ENCODE results near the gene CDIP1.

DNA sequence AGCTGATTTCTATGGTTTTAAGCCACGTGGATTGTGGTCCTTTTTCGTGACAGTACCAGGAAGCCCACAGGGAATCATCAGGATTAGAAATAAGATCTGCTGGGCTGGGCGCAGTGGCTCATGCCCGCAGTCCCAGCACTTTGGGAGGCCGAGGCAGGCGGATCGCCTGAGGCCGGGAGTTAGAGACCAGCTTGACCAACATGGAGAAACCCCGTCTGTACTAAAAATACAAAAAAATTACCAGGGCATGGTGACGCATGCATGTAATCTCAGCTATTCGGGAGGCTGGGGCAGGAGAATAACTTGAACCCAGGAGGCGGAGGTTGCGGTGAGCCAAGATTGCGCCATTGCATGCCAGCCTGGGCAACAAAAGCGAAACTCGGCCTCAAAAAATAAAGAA is 70.7 kb downstream of the CDIP1 start:
- TF ChIP-seq, protein P1, sequence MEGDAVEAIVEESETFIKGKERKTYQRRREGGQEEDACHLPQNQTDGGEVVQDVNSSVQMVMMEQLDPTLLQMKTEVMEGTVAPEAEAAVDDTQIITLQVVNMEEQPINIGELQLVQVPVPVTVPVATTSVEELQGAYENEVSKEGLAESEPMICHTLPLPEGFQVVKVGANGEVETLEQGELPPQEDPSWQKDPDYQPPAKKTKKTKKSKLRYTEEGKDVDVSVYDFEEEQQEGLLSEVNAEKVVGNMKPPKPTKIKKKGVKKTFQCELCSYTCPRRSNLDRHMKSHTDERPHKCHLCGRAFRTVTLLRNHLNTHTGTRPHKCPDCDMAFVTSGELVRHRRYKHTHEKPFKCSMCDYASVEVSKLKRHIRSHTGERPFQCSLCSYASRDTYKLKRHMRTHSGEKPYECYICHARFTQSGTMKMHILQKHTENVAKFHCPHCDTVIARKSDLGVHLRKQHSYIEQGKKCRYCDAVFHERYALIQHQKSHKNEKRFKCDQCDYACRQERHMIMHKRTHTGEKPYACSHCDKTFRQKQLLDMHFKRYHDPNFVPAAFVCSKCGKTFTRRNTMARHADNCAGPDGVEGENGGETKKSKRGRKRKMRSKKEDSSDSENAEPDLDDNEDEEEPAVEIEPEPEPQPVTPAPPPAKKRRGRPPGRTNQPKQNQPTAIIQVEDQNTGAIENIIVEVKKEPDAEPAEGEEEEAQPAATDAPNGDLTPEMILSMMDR (IDR thresholded peaks at IDR 0.05 in 2 of 3, conservative IDR thresholded peaks at IDR 0.05 in 1 of 3; ENCODE audit: control insufficient read depth in 2 of 3, extremely low read depth in 1 of 3, insufficient read depth in 1 of 3, low read depth in 3 of 3, low read length in 3 of 3), result no peak
- TF ChIP-seq SIN3A (IDR thresholded peaks at IDR 0.05; ENCODE audit: low read depth, low read length), result no peak
- TF ChIP-seq, protein P2, sequence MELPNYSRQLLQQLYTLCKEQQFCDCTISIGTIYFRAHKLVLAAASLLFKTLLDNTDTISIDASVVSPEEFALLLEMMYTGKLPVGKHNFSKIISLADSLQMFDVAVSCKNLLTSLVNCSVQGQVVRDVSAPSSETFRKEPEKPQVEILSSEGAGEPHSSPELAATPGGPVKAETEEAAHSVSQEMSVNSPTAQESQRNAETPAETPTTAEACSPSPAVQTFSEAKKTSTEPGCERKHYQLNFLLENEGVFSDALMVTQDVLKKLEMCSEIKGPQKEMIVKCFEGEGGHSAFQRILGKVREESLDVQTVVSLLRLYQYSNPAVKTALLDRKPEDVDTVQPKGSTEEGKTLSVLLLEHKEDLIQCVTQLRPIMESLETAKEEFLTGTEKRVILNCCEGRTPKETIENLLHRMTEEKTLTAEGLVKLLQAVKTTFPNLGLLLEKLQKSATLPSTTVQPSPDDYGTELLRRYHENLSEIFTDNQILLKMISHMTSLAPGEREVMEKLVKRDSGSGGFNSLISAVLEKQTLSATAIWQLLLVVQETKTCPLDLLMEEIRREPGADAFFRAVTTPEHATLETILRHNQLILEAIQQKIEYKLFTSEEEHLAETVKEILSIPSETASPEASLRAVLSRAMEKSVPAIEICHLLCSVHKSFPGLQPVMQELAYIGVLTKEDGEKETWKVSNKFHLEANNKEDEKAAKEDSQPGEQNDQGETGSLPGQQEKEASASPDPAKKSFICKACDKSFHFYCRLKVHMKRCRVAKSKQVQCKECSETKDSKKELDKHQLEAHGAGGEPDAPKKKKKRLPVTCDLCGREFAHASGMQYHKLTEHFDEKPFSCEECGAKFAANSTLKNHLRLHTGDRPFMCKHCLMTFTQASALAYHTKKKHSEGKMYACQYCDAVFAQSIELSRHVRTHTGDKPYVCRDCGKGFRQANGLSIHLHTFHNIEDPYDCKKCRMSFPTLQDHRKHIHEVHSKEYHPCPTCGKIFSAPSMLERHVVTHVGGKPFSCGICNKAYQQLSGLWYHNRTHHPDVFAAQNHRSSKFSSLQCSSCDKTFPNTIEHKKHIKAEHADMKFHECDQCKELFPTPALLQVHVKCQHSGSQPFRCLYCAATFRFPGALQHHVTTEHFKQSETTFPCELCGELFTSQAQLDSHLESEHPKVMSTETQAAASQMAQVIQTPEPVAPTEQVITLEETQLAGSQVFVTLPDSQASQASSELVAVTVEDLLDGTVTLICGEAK (IDR thresholded peaks at IDR 0.05; ENCODE audit: borderline replicate concordance), result no peak
- TF ChIP-seq CBX3 (IDR thresholded peaks at IDR 0.05; ENCODE audit: borderline replicate concordance, low read depth), result no peak
- TF ChIP-seq JUND (IDR thresholded peaks at IDR 0.05; ENCODE audit: low read depth, low read length), result no peak
- TF ChIP-seq YY1 (IDR thresholded peaks at IDR 0.05; ENCODE audit: low read depth, low read length), result no peak
- no peak for TF ChIP-seq POLR2A (IDR thresholded peaks at IDR 0.05; ENCODE audit: low read depth, low read length)
- TF ChIP-seq SREBF2 (IDR thresholded peaks at IDR 0.05; ENCODE audit: low read length), result no peak

Data from GM12878 (cell line).